ENCODE results near the gene ADAMTS2.

DNA sequence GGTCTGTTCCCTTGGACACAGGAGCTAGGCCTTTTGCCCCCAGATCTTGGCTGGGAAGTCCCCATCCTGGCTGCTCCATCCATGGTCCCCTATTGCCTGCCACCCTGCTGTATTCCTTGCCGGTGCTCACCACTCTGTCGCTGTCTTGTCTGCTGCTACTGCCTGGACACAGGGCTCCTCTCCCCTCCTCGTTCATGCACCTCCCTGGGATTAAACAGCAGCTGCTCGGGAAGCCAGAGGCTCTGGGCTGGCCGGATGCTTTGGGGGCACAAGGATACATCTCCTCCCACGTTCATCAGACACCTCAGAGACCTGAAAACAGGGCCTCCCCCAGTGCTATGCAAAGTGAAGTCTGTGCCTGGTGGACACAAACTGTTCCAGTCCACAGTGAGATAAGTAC, 174.7 kb downstream of the ADAMTS2 start:
- TF ChIP-seq EZH2 (IDR thresholded peaks at IDR 0.05) (no peak), POLR2AphosphoS5 (IDR thresholded peaks at IDR 0.05; ENCODE audit: borderline replicate concordance, low read depth, low read length) (no peak), FOXP2 (optimal IDR thresholded peaks at IDR 0.05; ENCODE audit: control extremely low read depth, extremely low read length, insufficient read depth) (no peak)
